H1 (cell line): ENCODE measurements around the gene CCDC106. TPM values are rescaled to one million over a fixed set of nuclear protein-coding genes. Genes with fewer than 3 reads are reported as not detected.

ENCODE experiments used
- CTCF ChIA-PET: fragments of 300-600 bp; sonication (Branson Sonifier 250); formaldehyde crosslinking; loops from one replicate; lab custom pipeline; 2021; ENCODE audit not compliant: partially characterized antibody; lab: Charles Lee
- POLR2A ChIA-PET: fragments of 300-600 bp; sonication (Branson Sonifier 250); formaldehyde crosslinking; loops from one replicate; lab custom pipeline; 2021; ENCODE audit warnings: inconsistent platforms; ENCODE audit not compliant: partially characterized antibody; lab: Charles Lee
- DNase-seq, 2 experiments: peaks; one replicate each; pipeline versions ENCODE4 v3.0.0 to v3.0.0-alpha.2; 2010 to 2022; ENCODE audit warnings: low spot score in 2 of 2, low read depth in 1 of 2, mixed read lengths in 1 of 2
- FAIRE-seq: peaks from 2 replicates; lab custom pipeline; 2011; peaks lifted over from hg19 to GRCh38; lab: Jason Lieb, UNC
- H2AFZ ChIP-seq: 2 replicates; pipeline ENCODE4 v1.8.1; 2012; ENCODE audit warnings: low read length, inconsistent platforms
- H2AK5ac ChIP-seq: 2 replicates; pipeline ENCODE4 v1.6.1; 2013; ENCODE audit warnings: low read depth, low read length
- H2BK120ac ChIP-seq: replicated peaks from 2 replicates; pipeline ENCODE3; 2013; ENCODE audit warnings: low read depth, low read length, inconsistent platforms
- H2BK12ac ChIP-seq: 2 replicates; pipeline ENCODE4 v1.6.1; 2013; ENCODE audit warnings: low read depth, low read length
- H2BK15ac ChIP-seq: 2 replicates; pipeline ENCODE4 v1.6.1; 2013; ENCODE audit warnings: low read length
- H2BK20ac ChIP-seq: 2 replicates; pipeline ENCODE4 v1.6.1; 2013; ENCODE audit warnings: low read length
- H2BK5ac ChIP-seq: 2 replicates; pipeline ENCODE4 v1.6.1; 2013; ENCODE audit warnings: low read depth, low read length
- H3K14ac ChIP-seq: 2 replicates; pipeline ENCODE4 v1.6.1; 2013; ENCODE audit warnings: inconsistent platforms; ENCODE audit not compliant: insufficient read length
- H3K18ac ChIP-seq: 2 replicates; pipeline ENCODE4 v1.6.1; 2013; ENCODE audit warnings: low read length; ENCODE audit errors: extremely low read depth
- H3K23ac ChIP-seq: 2 replicates; pipeline ENCODE4 v1.6.1; 2013; ENCODE audit warnings: inconsistent platforms; ENCODE audit not compliant: insufficient read length
- H3K23me2 ChIP-seq: 2 replicates; pipeline ENCODE4 v1.6.1; 2013; ENCODE audit warnings: low read depth, low read length
- H3K27ac ChIP-seq: 2 replicates; pipeline ENCODE4 v1.6.1; 2011; ENCODE audit warnings: low read depth, low read length, inconsistent platforms
- H3K27me3 ChIP-seq, 4 experiments: replicated peaks in 1 of 4; 1 replicate in 1 of 4; 2 replicates in 3 of 4; pipeline versions ENCODE4 v1.6.1 to v1.8.1; 2011 to 2013; ENCODE audit warnings: low read length in 3 of 4, mild to moderate bottlenecking in 3 of 4, inconsistent platforms in 2 of 4, mixed read lengths in 2 of 4, moderate library complexity in 1 of 4; ENCODE audit not compliant: control insufficient read depth in 3 of 4, insufficient read depth in 3 of 4; ENCODE audit errors: extremely low read depth in 1 of 4
- H3K36me3 ChIP-seq, 4 experiments: 2 replicates each; pipeline versions ENCODE4 v1.6.1 to v1.8.1; 2011 to 2013; ENCODE audit warnings: mild to moderate bottlenecking in 4 of 4, low read length in 3 of 4, moderate library complexity in 2 of 4, control low read depth in 1 of 4, inconsistent platforms in 1 of 4; ENCODE audit not compliant: insufficient read depth in 4 of 4, control insufficient read depth in 2 of 4
- H3K4ac ChIP-seq: replicated peaks from 2 replicates; pipeline ENCODE3; 2013; ENCODE audit warnings: low read length, low read depth, mixed read lengths, inconsistent platforms; ENCODE audit not compliant: insufficient read length
- H3K4me1 ChIP-seq, 4 experiments: replicated peaks in 1 of 4; 1 replicate in 1 of 4; 2 replicates in 3 of 4; pipeline versions ENCODE4 v1.6.1 to v1.8.1; 2011 to 2013; ENCODE audit warnings: low read length in 3 of 4, inconsistent platforms in 2 of 4, mixed read lengths in 1 of 4; ENCODE audit not compliant: insufficient read depth in 4 of 4, control insufficient read depth in 3 of 4
- H3K4me2 ChIP-seq, 2 experiments: 2 replicates each; pipeline versions ENCODE4 v1.6.1 to v1.8.1; 2011 to 2013; ENCODE audit warnings: low read depth in 2 of 2, low read length in 2 of 2, control low read depth in 1 of 2, inconsistent platforms in 1 of 2, mild to moderate bottlenecking in 1 of 2; ENCODE audit not compliant: insufficient read depth in 1 of 2
- H3K4me3 ChIP-seq, 4 experiments: fragments of 200-600, 300-600 bp in 1 of 4; sonication (generic), shearing (Covaris generic), sonication (Bioruptor Twin) in 1 of 4; 2 replicates each; pipeline versions ENCODE4 v1.5.1 to v1.8.1; 2011 to 2016; ENCODE audit warnings: low read length in 4 of 4, low read depth in 3 of 4, control low read depth in 2 of 4, inconsistent platforms in 2 of 4, mild to moderate bottlenecking in 2 of 4, mixed read lengths in 1 of 4, moderate library complexity in 1 of 4; ENCODE audit not compliant: insufficient read depth in 2 of 4; ENCODE audit errors: extremely low read depth in 1 of 4
- H3K56ac ChIP-seq: replicated peaks from 2 replicates; pipeline ENCODE3; 2013; ENCODE audit warnings: low read depth, mild to moderate bottlenecking, mixed read lengths, low read length, inconsistent platforms; ENCODE audit not compliant: insufficient read length
- H3K79me1 ChIP-seq: 2 replicates; pipeline ENCODE4 v1.6.1; 2013; ENCODE audit warnings: low read depth, low read length, control low read depth
- H3K79me2 ChIP-seq, 2 experiments: 2 replicates each; pipeline versions ENCODE4 v1.6.1 to v1.8.1; 2012 to 2013; ENCODE audit warnings: low read length in 2 of 2, mild to moderate bottlenecking in 2 of 2, inconsistent platforms in 1 of 2; ENCODE audit not compliant: insufficient read depth in 2 of 2, control insufficient read depth in 1 of 2
- H3K9ac ChIP-seq, 4 experiments: replicated peaks in 1 of 4; 1 replicate in 1 of 4; 2 replicates in 3 of 4; pipeline versions ENCODE4 v1.6.1 to v1.8.1; 2011 to 2013; ENCODE audit warnings: low read depth in 3 of 4, low read length in 3 of 4, control low read depth in 2 of 4, mild to moderate bottlenecking in 2 of 4, moderate library complexity in 2 of 4, inconsistent platforms in 1 of 4; ENCODE audit errors: extremely low read depth in 1 of 4
- H3K9me3 ChIP-seq, 2 experiments: 2 replicates each; pipeline versions ENCODE4 v1.6.1 to v1.8.1; 2012 to 2013; ENCODE audit warnings: mild to moderate bottlenecking in 2 of 2, moderate library complexity in 2 of 2, control low read depth in 1 of 2, inconsistent platforms in 1 of 2, low read depth in 1 of 2, low read length in 1 of 2, mixed read lengths in 1 of 2; ENCODE audit not compliant: insufficient read depth in 2 of 2
- H4K20me1 ChIP-seq, 2 experiments: replicated peaks in 1 of 2; 2 replicates each; pipeline versions ENCODE3 to v1.8.1; 2011 to 2013; ENCODE audit warnings: inconsistent platforms in 2 of 2, low read length in 2 of 2, mild to moderate bottlenecking in 1 of 2; ENCODE audit not compliant: insufficient read depth in 2 of 2, control insufficient read depth in 1 of 2
- H4K5ac ChIP-seq: 2 replicates; pipeline ENCODE4 v1.6.1; 2013; ENCODE audit warnings: low read length, low read depth, mixed read lengths, inconsistent platforms; ENCODE audit not compliant: insufficient read length
- H4K8ac ChIP-seq: 2 replicates; pipeline ENCODE4 v1.8.0; 2013; ENCODE audit warnings: mild to moderate bottlenecking, moderate library complexity, low read length, inconsistent platforms; ENCODE audit not compliant: insufficient read depth; ENCODE audit errors: extremely low read depth
- H4K91ac ChIP-seq: replicated peaks from 2 replicates; pipeline ENCODE3; 2013; ENCODE audit warnings: low read length, mixed read lengths, inconsistent platforms; ENCODE audit not compliant: insufficient read length
- CREB1 ChIP-seq: IDR thresholded peaks from 2 replicates; pipeline ENCODE4 v1.6.1; 2012; ENCODE audit warnings: inconsistent platforms
- GABPA ChIP-seq: IDR thresholded peaks from 2 replicates; pipeline ENCODE4 v1.6.1; 2011; ENCODE audit warnings: mild to moderate bottlenecking, low read length, moderate library complexity, borderline replicate concordance; ENCODE audit not compliant: insufficient read depth
- KDM1A ChIP-seq: fragments of 200-600, 300-600 bp; sonication (generic); IDR thresholded peaks from 2 replicates; pipeline ENCODE4 v1.7.1; 2016; ENCODE audit warnings: mild to moderate bottlenecking, low read length, borderline replicate concordance
- MAX ChIP-seq: IDR thresholded peaks from 2 replicates; pipeline ENCODE4 v1.6.1; 2012; ENCODE audit warnings: inconsistent platforms
- POLR2A ChIP-seq, 2 experiments: IDR thresholded peaks; 1 replicate in 1 of 2; 2 replicates in 1 of 2; pipeline ENCODE4 v1.6.1; 2011; ENCODE audit warnings: low read depth in 2 of 2, low read length in 2 of 2, mild to moderate bottlenecking in 2 of 2; ENCODE audit errors: control extremely low read depth in 1 of 2
- POLR2AphosphoS5 ChIP-seq: IDR thresholded peaks from 2 replicates; pipeline ENCODE4 v1.6.1; 2011; ENCODE audit warnings: low read depth, low read length
- POU5F1 ChIP-seq: IDR thresholded peaks from 2 replicates; pipeline ENCODE4 v1.6.1; 2011; ENCODE audit warnings: low read depth, mild to moderate bottlenecking, low read length, moderate library complexity
- SIN3A ChIP-seq, 2 experiments: IDR thresholded peaks in 1 of 2; conservative IDR thresholded peaks in 1 of 2; 2 replicates each; pipeline ENCODE4 v1.6.1; 2011 to 2012; ENCODE audit warnings: low read length in 2 of 2, improper control_type of control experiment in 1 of 2, low read depth in 1 of 2, mild to moderate bottlenecking in 1 of 2
- SIX5 ChIP-seq: IDR thresholded peaks from 2 replicates; pipeline ENCODE4 v1.6.1; 2011; ENCODE audit warnings: mild to moderate bottlenecking, low read depth, low read length
- SP1 ChIP-seq: IDR thresholded peaks from 2 replicates; pipeline ENCODE4 v1.6.1; 2011; ENCODE audit warnings: low read depth, low read length
- SP4 ChIP-seq: IDR thresholded peaks from 2 replicates; pipeline ENCODE4 v1.6.1; 2012; ENCODE audit warnings: low read length, inconsistent platforms
- SUZ12 ChIP-seq: fragments of 200-600 bp; sonication (generic); IDR thresholded peaks from 2 replicates; pipeline ENCODE4 v1.6.1; 2012; ENCODE audit warnings: mild to moderate bottlenecking, inconsistent platforms, low read length, moderate library complexity, mixed read lengths
- TAF1 ChIP-seq: IDR thresholded peaks from 2 replicates; pipeline ENCODE4 v1.6.1; 2011; ENCODE audit warnings: mild to moderate bottlenecking, low read depth, low read length
- TBP ChIP-seq: IDR thresholded peaks from 2 replicates; pipeline ENCODE4 v1.6.1; 2011; ENCODE audit warnings: low read depth, low read length, improper control_type of control experiment
- WGBS, 2 experiments: shearing (Covaris generic) in 1 of 2; methylation state at CpG; one replicate each; pipeline versions ENCODE4 v1.1.6 to v1.1.7; 2013 to 2015; ENCODE audit warnings: low lambda C conversion rate in 2 of 2, mixed read lengths in 2 of 2, inconsistent platforms in 1 of 2, low coverage in 1 of 2, missing lambda C conversion rate in 1 of 2; ENCODE audit not compliant: insufficient replicate concordance in 2 of 2, insufficient coverage in 1 of 2, insufficient read length in 1 of 2; ENCODE audit errors: extremely low coverage in 1 of 2, missing lambda C conversion rate in 1 of 2; 5-methylcytosine and 5-hydroxymethylcytosine counted together
- polyA plus RNA-seq, 7 experiments: library from polyadenylated mRNA; depleted of rRNA in 3 of 7; stranded (reverse) in 5 of 7; unstranded in 2 of 7; fragments of >200 nt in 5 of 7; fragments of 200-250 nt in 2 of 7; gene quantifications; 1 replicate in 5 of 7; 2 replicates in 1 of 7; 4 replicates in 1 of 7; pipeline versions ENCODE4 v1.2.1 to v1.2.3, GENCODE V29; 2011 to 2013; ENCODE audit warnings: missing spikeins in 2 of 7, mixed read lengths in 2 of 7
- total RNA-seq: library from RNA; stranded (reverse); fragmentation: NEBNext Ultra II Directional; extraction: Animal tissue kit (Norgen Biotek cat#: 25700); gene quantifications from 2 replicates; pipeline ENCODE4 v1.2.1, GENCODE V29; 2021

Gene CCDC106
- total and polyA plus RNA-seq, 2 of the 8 experiments (the other 6 are each of a cell fraction or from before 2014, with no cell fraction given), result 12.0 to 20.1 TPM

GRCh38 chr19:55605207-55605636 is 42.8 kb upstream of the CCDC106 start:
- H2AK5ac ChIP-seq, result no peak overlapping the region
- peaks cover 0 to 10% of the 10 kb centered on the region in 2 experiments; a peak in 2 of 4 replicates for H3K79me2 ChIP-seq
- DNase-seq (peak; percentile 94 to 98), FAIRE-seq (no peak)
- no peak overlapping the region for H3K14ac ChIP-seq
- no peaks in the 10 kb centered on the region for H3K27me3 ChIP-seq
- 0% methylated on average over 12 of the region's 43 CpGs; no CpG with 5 or more reads in 1 of the 2 experiments for WGBS, 2 experiments
- no peak overlapping the region for H3K4ac ChIP-seq
- no peak overlapping the region; the same call in 1 of the 2 replicates for H4K8ac ChIP-seq
- no peak overlapping the region for H2BK12ac ChIP-seq
- H2AFZ ChIP-seq, result no peak overlapping the region
- no peak overlapping the region for H2BK15ac ChIP-seq
- H3K27ac ChIP-seq, result peak overlapping the region; percentile 64; the same call in 1 of the 2 replicates
- H2BK20ac ChIP-seq, result no peak overlapping the region
- peak overlapping the region; percentile 36; the same call in 1 of the 2 replicates for H3K18ac ChIP-seq
- H3K9ac ChIP-seq, result peak overlapping the region in 2 of 4 experiments; percentile 45 to 57; a peak in 4 of 7 replicates
- peaks cover 16% of the 10 kb centered on the region for H3K23me2 ChIP-seq
- peak overlapping the region; percentile 61 to 81 for H3K4me2 ChIP-seq
- H3K9me3 ChIP-seq, result no peaks in the 10 kb centered on the region
- H2BK120ac ChIP-seq, result no peak overlapping the region
- peak overlapping the region; percentile 55 for H4K5ac ChIP-seq
- H3K4me1 ChIP-seq, result peaks cover 0 to 14% (median 10%) of the 10 kb centered on the region in 4 experiments; a peak in 6 of 7 replicates
- peaks cover 7% of the 10 kb centered on the region for H3K79me1 ChIP-seq
- H4K20me1 ChIP-seq, result peaks cover 2 to 16% of the 10 kb centered on the region in 2 experiments
- H3K56ac ChIP-seq, result peak overlapping the region; percentile 54
- peak overlapping the region; percentile 80 for H4K91ac ChIP-seq
- H2BK5ac ChIP-seq, result peak overlapping the region; percentile 2; the same call in 1 of the 2 replicates
- no peak overlapping the region for H3K23ac ChIP-seq
- CTCF ChIA-PET, result interaction anchor here (0.9 to 2.3 kb wide), 17 partner anchors 8 to 446 kb away, joined by 3 to 22 read pairs (median 7); partner anchors contain the start of gene ZNF784
- H3K36me3 ChIP-seq, result peaks cover 0 to 3% (median 0%) of the 10 kb centered on the region in 4 experiments; a peak in 1 of 8 replicates
- POLR2A ChIA-PET, result interaction anchor here (0.6 to 3.6 kb wide), 23 partner anchors 12 to 560 kb away, joined by 3 to 25 read pairs (median 4); partner anchors contain the start of genes CCDC106, HSPBP1, NAT14 and SSC5D
- peak overlapping the region; percentile 54 to 93 (median 68) for H3K4me3 ChIP-seq
- peak; percentile 20; the same call in 1 of the 2 replicates for TF ChIP-seq POLR2AphosphoS5
- TF ChIP-seq CREB1, result peak; percentile 43; the same call in 1 of the 2 replicates
- TF ChIP-seq TBP, result peak; percentile 43
- no peak for TF ChIP-seq SUZ12
- peak; percentile 70 for TF ChIP-seq SP1
- TF ChIP-seq KDM1A, result no peak
- peak; percentile 52 for TF ChIP-seq TAF1
- peak; percentile 81 for TF ChIP-seq SP4
- peak; percentile 82; the same call in 1 of the 2 replicates for TF ChIP-seq GABPA
- no peak for TF ChIP-seq POU5F1
- no peak; a peak in 1 of 4 replicates for TF ChIP-seq SIN3A (conservative IDR thresholded peaks at IDR 0.05 in 1 of 2, IDR thresholded peaks at IDR 0.05 in 1 of 2; ENCODE audit: low read depth in 1 of 2, low read length in 2 of 2)
- TF ChIP-seq SIX5, result no peak
- peak; percentile 78 for TF ChIP-seq MAX
- peak; percentile 49 to 71 for TF ChIP-seq POLR2A (IDR thresholded peaks at IDR 0.05; ENCODE audit: control extremely low read depth in 1 of 2, low read depth in 2 of 2, low read length in 2 of 2)
